Stimulated activated CD8-positive, alpha-beta memory T cell treated with anti-CD3 and anti-CD28 coated beads, Interleukin-2, amount 100 ng/mL, for 1 hour (primary cell): ENCODE measurements around the gene TAF9B.
"Not testable (repeated sequence)": the region's sequence is repeated elsewhere in the genome, so short reads cannot be mapped to it uniquely, and the experiment has no call there.

Source experiments
- DNase-seq, 2 donors: peaks; one replicate each; pipeline ENCODE4 v3.0.0-alpha.2; 2020; ENCODE audit warnings: low read depth in 2 of 2

TAF9B gene

DNA sequence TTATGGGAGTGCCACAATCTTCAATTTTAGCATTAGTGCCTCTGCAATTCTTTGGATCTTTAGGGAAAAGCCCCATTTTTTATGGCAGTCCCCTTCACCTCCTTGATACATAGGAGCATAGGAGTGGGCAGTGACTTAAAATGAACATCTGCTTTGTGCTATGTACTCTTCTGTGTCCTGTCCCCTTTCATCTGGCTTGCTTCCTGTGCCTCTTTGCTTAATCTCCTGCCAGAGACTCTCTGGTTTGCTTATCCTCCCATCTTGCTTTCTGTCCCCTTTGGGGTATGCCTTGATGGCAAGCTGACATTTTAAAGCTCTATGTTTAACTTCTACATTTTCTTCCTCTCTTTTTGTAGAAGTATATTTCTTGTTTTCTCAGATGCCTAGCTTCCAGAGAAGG is 23.1 kb downstream of the TAF9B start:
- no peak for DNase-seq

DNA sequence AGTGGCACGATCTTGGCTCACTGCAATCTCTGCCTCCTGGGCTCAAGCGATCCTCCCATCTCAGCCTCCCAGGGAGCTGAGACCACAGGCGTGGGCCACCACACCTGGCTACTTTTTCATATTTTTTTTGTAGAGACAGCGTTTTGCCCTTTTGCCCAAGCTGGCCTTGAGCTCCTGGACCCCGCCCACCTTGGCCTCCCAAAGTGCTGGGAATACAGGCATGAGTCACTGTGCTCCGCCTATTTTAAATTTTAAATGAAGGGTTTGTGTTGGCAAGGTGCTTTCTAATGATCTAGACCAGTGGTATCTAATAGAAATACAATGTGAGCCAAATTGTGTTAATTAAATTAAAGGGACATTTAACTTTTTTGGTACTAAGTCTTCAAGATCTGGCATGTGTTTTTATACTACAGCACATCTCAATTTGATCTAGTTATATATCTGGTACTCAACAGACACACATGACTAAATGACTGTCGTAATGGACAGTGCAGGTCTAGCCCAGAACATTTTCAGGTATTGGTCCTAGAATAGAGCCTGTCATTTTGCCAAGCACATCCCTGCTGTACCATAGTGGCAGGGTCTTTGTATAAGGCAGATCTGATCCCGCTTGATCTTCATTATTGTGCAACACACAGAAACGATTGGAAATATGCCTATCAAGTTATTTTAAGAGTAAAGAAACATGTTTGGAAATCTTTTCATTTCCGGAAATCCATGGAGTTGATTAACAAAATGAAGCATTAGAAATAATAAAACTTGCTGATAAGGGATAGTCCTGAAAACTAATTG is 28.1 kb downstream of the TAF9B start:
- no peak for DNase-seq

DNA sequence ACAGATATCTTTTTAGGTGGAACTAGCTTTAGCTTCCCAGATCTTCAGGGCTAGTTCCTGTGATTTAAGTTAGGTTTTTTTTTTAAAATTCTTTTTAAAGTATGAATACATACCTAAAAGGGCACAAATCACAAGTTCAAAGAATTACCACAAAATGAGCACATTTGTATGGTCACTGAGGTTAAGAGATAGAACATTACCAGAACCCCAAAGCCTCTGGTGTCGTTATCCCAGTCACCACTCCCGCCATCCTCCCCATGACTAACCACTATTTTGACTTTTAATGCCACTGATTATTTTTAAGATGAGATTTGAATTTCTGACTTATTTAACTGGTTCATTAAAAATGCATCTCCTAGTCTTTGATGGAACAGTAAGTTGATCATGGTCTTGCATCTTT is 30.0 kb downstream of the TAF9B start:
- DNase-seq = no peak

DNA sequence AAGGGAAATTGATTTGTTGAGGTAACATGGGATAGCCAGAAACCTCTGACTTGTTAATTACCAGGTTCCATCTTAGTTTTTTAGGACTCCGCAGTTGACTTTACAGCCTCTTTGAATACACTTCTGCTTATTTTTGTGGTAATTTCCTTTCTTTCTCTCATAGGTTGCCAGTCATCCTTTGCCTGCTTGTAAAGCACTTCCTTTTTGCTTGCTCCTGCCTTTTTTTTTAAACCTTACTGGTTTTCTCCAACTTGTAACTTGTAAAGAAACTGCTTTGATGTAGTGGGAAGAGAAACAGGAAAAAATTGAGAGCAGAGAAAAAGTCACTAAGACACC is 32.8 kb downstream of the TAF9B start:
- no peak for DNase-seq

DNA sequence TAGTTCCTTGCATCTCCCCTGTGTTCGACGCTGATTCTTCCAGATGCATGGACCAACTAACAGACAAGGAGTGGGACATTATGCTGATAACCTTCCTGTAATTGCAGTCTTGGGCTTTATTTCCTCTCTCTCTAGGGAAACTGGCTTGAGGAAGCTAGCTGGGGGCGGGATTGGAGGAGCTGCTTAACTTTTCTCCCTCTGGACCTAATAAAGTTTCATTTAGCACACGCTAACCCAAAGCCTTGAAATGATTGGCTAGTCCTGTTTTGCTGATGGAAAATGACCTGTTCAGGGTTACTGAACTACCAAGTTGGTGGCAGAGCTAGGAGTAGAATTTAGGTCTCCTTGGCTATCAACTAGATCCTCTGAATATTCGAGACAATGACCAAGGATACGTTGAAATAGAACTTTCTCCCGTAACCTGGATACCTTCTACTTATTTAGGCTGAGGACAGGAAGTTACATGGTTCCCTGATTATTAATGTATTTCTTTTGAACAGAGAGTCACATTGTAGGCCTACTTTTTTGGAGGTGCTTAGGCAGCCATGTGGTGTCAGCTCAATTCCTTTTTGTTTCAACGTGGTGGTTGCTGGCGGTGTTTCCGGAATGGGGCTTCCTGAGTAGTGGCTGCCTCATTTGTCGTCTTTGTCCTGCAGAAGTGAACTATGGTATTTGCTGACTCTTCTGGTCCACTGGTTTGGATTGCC is 33.4 kb downstream of the TAF9B start:
- DNase-seq = no peak

DNA sequence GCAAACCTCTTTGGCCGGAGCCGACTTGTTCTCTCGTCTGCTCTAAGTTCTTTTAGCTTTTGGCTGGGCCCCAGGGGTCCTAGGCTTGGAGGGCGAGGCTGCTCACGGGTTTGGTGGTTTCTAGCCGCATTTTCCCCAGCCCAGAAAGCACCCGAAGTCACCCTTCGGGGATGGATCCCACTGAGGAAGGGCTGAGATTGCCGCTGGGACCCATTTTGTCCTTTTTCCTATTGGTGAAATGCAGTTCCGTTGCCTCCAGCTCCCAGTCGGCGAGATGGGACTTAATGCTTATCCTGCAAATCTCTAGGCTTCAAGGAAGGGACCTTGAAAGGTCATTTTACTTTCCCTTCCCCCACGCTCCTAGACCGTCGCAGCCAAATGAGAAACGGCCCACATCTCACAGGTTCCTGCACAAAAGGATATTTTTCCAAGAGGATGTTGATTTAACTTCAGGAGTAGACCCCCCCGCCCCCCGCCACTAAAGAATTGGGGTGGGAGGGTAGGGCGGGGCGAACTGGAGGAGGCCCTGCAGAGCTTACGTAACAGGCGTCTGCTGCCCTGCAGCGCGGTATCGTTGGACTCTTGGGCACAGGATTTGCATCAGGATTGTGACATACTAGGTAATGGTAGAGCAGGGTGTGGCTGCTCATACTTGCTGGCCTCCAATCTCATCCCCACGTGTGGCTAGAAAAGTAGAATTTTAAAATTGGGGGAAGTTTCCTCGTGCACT is 34.8 kb downstream of the TAF9B start:
- DNase-seq = no peak

DNA sequence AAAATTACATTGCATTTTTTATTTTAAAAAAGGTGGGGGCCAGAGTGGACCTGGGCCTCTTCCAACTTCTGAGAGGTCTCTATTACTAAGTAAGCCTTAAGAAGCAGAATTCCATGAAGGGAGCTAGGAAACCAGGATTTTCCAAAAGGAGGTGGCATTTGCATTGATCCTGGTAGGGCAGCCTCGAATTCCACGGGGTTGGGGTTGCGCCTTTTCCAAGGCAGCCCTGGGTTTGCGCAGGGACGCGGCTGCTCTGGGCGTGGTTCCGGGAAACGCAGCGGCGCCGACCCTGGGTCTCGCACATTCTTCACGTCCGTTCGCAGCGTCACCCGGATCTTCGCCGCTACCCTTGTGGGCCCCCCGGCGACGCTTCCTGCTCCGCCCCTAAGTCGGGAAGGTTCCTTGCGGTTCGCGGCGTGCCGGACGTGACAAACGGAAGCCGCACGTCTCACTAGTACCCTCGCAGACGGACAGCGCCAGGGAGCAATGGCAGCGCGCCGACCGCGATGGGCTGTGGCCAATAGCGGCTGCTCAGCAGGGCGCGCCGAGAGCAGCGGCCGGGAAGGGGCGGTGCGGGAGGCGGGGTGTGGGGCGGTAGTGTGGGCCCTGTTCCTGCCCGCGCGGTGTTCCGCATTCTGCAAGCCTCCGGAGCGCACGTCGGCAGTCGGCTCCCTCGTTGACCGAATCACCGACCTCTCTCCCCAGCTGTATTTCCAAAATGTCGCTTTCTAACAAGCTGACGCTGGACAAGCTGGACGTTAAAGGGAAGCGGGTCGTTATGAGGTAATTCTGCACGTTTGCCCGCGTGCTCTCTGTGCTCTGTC is 35.6 kb downstream of the TAF9B start, which contains the start of gene PGK1:
PGK1 (plus strand) TSS at position 626 of the 824 bp plus-strand sequence; CDS start at position 719, 93 bp downstream.
- peak; percentile 77 to 84 for DNase-seq

DNA sequence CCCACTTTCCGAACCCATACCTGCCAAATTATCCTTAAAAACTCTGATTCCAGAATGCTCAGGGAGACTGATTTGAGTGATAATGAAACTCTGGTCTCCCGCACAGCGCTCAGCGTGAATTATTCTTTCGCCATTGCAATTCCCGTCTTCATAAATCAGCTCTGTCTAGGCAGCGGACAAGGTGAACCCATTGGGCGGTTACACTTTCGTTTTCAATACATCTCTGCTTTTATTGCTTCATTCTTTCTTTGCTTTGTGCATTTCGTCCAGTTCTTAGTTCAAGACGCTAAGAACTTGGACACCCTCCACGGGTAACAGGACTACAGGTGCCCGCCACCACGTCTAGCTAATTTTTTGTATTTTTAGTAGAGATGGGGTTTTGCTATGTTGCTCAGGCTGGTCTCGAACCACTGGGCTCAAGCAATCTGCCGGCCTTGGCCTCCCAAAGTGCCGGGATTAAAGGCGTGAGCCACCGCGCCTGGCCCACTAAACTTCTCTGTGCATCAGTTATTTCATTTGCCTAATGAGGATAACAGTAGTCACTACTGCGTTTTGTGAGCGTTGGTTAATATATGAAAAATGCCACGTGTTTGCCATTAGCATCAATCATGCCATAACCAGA is 36.3 kb downstream of the TAF9B start:
- DNase-seq = no peak

DNA sequence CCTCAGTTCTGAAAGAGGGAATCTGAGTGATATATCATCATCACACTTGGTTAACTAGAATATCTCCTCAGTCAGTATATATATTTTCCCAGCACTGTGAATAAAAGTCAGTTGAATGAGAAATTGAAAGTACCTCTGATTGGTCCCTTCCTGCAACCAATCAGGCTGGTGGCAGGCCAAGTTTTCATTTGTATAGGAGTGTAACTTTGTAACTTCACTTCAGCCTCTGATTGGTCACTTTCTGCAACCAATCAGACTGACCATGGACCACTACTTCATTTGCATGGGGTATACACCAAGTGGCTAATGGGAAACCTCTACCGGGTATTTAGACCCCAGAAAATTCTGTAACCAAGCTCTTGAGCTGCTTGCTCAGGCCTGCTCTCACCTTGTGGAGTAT is 37.4 kb downstream of the TAF9B start:
- no peak for DNase-seq

DNA sequence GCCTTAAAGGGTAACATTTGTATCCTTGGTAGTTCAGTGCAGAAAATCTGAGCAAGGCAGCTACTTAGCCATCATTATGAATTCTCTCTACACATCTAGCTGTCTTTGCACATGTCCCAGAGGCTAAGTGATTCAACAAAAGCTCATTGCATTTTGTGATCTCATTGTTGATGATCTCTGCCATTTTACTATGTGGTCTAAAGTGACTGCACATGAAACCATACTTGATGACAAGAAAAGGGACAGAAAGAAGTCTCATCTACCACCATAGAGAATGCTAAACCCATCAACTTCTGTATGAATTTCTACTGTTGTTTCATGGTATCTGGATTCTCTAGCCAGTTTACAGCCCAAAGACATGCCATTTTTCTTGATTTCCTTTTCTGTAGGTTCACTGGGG is 41.3 kb downstream of the TAF9B start:
- DNase-seq = no peak

DNA sequence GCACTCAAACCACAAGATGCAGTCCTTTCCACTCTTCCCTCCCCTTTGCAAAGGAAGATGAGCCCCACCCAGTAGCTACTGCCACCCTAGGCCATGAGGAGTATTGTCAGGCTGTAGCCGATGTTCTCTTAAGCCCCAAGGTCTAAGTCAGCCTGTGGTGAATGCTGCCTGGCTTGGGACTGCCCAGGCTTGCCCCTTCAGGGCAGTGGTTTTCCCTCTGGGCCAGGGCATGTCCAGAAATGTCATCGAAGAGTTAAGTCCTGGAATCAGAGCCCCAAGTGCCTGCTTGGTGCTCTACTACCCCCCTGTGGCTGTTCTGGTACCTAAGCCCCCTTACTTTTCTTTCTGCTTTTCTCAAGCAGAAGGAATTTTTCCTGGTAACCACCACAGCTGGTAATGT is 47.2 kb downstream of the TAF9B start:
- no peak for DNase-seq

DNA sequence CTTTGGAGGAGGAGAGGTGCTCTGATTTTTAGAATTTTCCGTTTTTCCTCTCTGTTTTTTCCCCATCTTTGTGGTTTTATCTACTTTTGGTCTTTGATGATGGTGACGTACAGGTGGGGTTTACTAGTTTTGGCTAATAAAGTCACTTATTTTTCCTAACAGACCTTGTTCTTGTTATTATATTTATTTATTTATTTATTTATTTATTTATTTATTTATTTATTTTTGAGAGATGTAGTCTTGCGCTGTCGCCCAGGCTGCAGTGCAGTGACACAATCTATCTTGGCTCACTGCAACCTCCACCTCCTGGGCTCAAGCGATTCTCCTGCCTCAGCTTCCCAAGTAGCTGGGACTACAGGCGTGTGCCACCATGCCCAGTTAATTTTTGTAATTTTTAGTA is 58.0 kb downstream of the TAF9B start:
- not testable (repeated sequence) for DNase-seq
